GM12872 (cell line): ENCODE data around the gene FOXP4.

Source experiments
- TF ChIP-seq, protein P1 (sequence below): IDR thresholded peaks from 3 replicates; pipeline ENCODE4 v1.5.1; 2011; ENCODE audit warnings: low read depth, mild to moderate bottlenecking, low read length, moderate library complexity; ENCODE audit not compliant: insufficient read depth

The FOXP4 gene

DNA sequence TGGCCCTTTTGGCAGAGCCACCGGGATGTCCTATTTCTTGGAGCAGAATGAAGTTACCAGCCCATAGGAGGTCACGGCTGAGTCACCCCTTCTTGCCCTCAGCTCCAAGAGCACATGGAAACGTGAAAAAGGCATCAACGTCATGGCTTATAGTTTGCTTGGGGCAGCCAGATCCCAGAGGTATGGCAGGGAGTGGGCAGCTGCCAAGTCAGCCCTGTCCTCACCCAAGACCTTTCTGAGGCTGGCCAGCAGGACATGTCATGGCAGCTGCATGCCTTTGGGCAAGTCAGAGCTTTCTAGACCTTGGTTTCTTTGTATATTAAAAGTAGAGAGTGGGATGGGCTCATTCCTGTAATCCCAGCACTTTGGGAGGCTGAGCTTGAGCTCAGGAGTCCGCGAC, 83.9 kb downstream of the FOXP4 start:
- TF ChIP-seq, protein P1, sequence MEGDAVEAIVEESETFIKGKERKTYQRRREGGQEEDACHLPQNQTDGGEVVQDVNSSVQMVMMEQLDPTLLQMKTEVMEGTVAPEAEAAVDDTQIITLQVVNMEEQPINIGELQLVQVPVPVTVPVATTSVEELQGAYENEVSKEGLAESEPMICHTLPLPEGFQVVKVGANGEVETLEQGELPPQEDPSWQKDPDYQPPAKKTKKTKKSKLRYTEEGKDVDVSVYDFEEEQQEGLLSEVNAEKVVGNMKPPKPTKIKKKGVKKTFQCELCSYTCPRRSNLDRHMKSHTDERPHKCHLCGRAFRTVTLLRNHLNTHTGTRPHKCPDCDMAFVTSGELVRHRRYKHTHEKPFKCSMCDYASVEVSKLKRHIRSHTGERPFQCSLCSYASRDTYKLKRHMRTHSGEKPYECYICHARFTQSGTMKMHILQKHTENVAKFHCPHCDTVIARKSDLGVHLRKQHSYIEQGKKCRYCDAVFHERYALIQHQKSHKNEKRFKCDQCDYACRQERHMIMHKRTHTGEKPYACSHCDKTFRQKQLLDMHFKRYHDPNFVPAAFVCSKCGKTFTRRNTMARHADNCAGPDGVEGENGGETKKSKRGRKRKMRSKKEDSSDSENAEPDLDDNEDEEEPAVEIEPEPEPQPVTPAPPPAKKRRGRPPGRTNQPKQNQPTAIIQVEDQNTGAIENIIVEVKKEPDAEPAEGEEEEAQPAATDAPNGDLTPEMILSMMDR = no peak

DNA sequence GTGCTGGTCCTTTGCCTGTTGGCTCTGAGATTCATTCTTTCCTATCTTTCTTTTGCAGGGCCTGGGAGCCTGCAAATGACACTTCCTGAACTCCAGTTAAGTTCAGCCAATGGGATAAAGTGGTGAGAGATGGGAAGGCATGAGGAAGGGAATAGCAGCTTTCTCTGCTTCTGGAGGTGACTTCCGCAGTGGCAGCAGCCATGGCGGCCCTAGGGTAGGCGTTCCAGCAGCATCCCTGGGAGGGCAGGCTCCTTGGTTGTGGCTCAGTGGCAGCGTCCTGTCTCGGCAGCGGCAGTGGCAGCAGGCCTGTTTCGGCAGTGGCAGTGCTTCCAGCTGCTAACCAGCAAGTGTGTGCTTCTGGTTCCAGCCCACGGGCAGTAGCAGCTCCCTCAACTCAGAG, 84.8 kb downstream of the FOXP4 start:
- TF ChIP-seq, protein P1 = no peak

DNA sequence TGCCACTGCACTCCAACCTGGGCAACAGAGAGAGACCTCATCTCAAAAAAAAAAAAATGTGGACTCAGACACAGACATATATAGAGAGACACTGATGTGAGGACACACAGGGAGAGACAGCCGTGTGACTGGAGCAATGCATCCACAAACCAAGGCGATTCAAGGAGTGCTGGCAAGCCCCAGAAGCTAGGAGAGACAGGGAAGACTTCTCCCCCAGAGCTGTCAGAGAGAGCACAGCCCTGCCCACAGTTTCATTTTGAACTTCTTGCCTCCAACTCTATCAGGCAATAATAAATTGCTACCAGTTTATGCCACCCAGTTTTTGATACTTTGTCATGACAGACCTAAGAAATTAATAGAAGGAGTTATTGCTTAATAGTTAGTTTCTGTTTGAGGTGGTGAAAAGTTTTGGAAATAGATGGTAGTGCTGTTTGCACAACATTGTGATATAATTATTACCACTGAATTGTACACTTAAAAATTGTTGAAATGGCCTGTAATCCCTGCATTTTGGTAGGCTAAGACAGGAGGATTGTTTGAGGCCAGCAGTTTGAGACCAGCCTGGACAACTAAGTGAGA, 87.0 kb downstream of the FOXP4 start:
- TF ChIP-seq, protein P1 = no peak

DNA sequence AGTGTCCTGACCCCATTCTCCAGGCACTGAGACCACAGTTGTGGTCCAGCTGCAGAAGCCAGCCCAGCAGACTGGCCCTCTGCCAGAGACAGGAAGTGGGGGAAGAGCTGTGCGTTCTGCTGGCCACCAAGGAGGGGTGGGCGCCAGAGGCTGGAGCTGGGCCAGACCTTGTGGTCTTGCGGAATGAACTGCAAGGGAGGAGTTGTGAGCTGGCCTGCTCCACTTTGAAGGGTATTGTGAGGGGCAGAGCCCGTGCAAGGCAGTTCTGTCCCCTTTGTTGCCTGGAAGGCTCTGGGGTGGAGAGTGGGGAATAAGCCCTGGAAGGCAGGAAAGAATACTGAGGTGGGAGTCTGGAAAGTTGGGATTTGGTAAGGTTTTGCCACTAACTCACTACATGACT, 88.5 kb downstream of the FOXP4 start:
- TF ChIP-seq, protein P1 = no peak

DNA sequence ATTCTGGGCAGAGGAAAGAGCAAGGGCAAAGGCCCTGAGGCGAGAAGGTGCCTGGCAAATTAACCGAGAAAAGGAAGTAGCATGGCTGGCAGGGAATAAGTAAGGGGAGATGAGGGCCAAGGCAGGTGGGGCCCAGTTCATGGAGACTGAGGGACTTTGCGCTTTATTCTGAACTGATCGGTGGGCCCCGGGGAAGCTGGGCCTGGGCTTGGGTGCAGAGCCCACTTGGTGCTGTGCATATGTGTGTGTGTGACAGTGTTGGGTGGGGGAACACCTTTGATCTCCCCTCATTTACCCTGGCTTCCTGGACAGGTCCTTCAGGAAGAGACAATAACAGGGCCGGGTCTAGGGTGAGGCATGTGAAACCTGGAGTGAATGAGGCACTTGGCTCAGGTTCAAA, 89.2 kb downstream of the FOXP4 start:
- TF ChIP-seq, protein P1 = no peak

DNA sequence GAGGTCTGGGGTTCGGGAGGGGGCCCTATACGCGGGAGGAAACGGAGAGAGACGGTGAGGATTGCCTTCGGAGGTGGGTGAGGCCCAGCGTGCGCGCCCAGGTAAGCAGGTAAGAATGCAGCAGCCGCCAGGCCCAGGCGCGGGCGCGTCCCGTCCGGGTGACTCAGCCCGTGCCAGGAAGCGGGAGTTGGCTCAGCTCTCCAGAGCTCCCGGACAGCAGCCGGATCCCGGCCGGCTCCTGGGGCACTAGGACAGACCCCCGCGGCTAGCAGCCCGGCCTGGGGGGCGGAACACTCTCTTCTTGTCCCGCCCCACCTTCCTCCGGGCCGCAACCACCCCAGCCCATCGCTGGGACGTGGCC, 90.6 kb downstream of the FOXP4 start:
- TF ChIP-seq, protein P1 = no peak

DNA sequence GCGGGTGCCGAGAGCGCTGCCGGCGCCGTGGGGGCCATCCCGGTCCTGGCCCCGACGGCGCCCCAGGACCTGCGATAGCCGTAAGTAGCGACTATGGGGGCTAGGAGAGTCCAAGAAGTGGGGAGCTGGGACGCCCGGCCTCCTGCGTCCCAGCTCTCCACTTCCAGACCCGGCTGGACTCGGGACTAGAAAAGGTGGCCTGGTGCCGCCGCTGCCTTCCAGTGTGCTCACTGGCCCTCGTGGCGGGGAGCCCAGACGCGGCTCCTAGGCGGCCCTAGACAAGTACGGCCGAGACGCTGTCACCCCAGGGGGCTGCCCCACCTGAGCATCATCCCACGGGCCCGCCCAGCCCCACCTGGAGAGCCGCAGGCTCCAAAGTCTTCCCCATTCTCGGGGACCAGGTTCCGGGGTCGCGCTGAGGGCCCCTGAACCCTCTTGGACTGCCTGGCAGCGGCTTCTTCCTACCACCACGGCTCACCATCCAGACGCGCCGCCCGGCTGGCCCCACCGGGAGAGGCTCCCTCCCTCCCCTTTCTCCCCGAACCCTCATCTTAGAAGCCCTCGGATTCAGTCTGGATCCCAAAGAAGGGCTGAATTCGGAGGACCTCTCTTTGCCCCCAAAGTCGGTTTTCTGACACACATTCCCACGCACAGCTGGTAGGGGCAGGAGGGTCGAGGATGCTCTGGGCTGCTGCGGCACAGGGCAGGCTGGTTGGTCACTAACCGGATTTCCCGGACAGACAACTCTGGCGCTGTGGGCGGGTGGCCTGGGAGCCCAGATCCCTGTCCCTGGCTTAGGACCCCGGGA, 91.2 kb downstream of the FOXP4 start:
- TF ChIP-seq, protein P1 = no peak
